A172 (cell line): Measurements from ENCODE around the gene MICA. TPM values are rescaled to one million over a fixed set of nuclear protein-coding genes. Genes with fewer than 3 reads are reported as not detected.
A peak's percentile ranks its signal among the peaks of the same experiment; 100 is the strongest.
"Not testable (repeated sequence)": the region's sequence is repeated elsewhere in the genome, so short reads cannot be mapped to it uniquely, and the experiment has no call there.

ENCODE experiments used
- DNase-seq: peaks from one replicate; pipeline ENCODE4 v3.0.0-alpha.2; 2015; ENCODE audit warnings: low spot score
- total RNA-seq: library from RNA; depleted of rRNA; stranded (reverse); fragments of >200 nt; shearing (Covaris generic); gene quantifications from 2 replicates; pipeline ENCODE4 v1.2.3, GENCODE V29; 2014

MICA gene
- total RNA-seq, 1 experiment from 2014 or later = 60.3 TPM

DNA sequence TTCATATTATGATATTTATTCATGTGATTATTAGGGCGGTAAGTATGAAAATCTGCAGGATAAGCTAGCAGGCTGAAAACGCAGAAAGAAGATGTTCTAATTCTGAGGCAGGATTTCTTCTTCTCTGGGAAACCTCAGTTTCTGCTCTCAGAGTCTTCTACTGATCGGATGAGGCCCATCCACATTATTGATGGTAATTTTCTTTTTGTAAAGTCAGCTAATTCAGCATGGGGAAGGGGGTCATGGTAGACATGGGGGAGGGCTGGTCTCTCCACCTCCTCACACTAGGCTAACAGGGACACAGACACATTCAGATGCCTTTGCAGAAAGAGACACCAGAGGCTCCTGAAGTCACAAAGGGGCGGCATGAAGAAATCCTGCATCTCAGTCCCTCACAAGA lies 21.7 kb upstream of the MICA start:
- no peak for DNase-seq

DNA sequence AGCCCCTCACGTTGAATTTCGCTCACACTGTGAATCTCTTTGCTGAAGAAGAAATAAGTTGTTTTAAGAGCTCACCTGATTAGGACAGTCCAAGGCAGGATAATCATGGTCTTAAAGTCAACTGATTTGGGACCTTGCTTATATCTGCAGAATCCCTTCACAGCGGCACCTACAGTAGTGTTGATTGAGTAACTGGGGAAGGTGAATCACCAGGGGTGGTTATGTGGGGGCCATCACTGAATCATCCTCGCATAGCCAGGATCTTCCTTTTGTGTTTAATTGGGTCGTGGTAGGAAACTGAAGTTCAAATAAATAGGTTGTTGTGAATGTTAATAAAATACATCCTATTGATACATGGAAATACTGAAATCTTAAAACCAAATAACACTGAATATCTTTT lies 20.2 kb upstream of the MICA start:
- DNase-seq = peak; percentile 41

DNA sequence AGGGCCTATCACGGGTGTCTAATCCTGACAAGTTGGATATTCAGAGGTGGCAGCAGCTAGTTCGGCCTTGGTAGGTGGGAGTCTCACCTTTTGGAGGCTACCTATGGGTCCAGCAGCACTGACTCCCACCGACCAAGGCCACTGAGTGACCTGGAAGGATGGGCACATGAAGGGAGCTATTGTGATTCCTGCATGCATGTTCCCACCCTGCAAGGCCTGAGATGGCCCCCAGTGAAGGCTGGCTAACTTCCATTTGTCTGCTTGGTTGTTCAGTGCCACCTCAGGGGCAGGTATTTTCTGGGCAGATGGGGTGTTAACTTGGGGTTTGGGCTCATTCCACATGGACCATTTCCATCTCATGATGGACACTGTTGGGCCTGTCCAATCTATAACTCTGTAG lies 18.4 kb upstream of the MICA start:
- no peak for DNase-seq

DNA sequence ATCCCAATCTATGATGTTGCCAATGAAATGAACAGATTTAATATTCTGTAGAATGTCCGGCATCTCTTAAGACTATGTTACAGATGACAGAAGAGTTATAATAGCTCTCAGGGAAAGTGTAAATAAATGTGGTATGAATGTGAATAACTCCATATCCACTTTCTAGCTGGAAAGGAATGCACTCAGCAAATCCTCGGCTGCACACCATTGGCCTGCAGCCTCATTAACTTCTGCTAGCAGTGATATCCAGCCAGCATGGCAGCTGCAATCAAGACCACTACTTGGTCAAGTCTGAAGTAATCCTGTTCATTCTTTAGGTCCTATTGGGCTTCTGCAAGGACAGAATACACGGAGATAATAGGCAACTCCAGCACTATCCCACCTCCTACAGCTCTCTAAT lies 17.3 kb upstream of the MICA start:
- no peak for DNase-seq

DNA sequence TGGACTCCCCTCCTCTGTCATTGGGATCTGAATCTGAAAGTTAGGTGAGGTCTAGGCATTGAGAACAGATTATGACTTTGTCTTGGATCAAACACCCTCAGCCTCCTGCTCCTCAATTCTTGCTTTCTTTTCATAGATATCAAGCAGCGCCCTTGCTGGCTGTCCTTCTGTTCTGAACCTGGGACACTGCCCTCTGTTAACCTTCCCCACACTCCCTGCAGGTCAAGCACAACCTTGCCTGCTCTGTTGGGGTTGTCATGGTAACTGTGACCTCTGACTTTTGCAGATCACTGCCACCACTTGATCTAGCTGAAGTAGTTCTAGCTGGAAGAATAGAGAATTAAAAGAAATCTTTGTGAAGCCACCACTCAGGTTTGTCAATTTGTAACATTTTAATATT lies 16.4 kb upstream of the MICA start:
- DNase-seq = no peak

DNA sequence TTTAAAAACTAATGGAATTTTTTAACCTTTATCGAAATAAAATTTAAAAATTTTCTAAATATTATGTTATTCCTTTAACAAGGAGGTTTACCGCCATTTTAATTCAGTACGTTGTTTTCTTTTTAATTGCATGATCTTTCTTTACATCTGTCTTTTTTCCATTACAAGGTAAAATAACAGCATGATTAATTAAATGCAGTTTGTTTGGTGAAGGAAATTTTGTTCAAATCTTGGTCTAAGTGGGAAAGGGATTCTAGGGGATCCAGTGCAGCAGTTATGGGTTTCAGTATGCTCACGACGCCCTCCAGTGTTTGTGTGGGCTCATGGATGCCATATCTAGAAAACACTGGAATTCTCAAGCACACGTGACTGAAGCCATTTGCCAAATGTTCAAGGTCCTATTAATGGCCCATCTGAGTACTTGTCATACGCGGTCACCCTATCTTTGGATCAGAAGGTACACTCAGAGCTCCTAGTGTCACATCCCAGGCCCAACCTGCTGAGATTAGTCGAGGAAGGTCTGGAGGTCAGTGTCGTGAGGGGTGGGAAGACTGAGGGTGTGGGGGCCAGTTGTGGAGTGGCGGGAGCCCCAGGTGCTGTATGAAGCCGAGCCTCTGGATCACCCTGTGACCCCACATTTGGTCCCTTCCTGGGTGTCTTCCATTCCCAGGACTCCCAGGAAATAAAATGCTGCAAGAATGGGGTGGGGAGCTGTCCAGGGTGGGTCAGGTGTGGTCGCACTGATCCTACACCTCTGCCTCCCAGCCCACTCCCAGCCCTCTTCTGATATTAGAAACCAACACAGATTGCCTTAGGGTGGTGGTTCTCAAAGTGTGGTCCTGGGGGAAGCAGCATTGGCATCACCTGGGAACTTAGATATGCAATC lies 14.2 kb upstream of the MICA start:
- DNase-seq = not testable (repeated sequence)

DNA sequence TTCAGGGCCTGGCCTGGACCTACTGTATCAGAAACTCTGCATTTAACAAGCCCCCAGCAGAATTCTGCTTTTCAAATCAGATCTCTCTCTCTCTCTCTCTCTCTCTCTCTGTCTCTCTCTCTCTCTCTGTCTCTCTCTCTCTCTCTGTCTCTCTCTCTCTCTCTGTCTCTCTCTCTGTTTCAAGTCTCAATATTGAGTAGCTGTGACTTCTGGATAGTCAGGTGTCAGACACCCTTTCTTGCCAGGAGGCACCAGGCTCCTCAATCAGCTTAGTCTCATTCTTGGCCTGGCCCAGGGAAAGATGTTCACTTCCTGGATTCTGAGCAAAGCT lies 13.6 kb upstream of the MICA start:
- DNase-seq = not testable (repeated sequence)

DNA sequence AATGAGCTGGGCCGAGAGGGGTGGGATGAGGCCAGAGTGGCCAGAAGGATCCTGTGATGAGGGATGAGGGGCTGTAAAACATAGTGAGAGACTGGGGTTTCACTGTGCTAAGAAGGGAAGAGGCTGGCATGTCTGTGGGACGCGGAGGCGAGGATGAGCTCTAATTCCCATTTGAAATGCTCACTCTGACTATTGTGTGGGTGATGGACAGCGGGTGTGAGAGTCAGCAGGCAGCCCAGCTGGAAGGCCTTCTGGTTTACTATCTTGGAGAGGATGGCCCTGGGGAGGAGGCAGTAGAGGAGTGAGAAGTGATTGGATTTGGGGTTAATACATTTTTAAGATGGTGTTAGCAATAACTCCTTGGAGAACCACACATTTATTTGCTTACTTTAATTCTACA lies 9.5 kb upstream of the MICA start:
- DNase-seq = no peak

DNA sequence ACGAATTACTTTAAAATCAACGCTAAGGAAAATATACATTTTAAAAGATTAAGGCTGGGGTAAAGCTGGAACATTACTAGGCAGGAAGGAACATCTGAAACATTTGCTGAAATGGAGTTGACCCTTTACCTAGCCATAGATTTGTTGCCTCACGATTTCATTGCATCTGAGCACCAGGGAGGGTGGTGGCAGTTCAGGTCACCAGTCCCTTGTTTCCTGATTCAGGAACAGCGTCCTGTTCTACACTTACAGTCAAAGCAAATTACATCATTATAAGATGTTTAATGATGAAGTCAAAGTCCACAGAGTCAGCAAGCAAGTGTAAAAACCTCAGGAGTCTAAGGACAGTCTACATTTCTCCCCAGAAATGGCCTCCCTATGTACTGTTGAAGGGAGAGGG lies 9.0 kb upstream of the MICA start:
- no peak for DNase-seq

DNA sequence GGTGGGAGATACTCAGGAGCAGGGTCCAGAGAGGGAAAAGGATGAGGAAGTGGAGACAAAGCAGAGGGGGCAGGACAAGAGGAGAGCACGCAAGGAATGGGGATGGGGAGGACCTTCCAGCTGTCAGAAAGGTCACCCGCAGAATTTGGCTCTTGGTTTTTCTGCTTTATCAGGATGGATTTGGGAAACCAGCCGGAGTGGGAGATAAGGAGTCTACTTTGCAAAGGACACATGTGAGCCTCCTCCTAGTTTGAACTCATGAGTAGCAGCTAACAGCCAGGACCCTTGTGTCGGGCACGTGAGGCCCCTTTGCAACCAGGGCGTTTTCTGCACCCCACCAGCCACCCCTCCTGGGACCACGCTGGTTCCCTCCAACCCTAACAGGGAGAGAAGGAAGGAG lies 7.6 kb upstream of the MICA start:
- no peak for DNase-seq

DNA sequence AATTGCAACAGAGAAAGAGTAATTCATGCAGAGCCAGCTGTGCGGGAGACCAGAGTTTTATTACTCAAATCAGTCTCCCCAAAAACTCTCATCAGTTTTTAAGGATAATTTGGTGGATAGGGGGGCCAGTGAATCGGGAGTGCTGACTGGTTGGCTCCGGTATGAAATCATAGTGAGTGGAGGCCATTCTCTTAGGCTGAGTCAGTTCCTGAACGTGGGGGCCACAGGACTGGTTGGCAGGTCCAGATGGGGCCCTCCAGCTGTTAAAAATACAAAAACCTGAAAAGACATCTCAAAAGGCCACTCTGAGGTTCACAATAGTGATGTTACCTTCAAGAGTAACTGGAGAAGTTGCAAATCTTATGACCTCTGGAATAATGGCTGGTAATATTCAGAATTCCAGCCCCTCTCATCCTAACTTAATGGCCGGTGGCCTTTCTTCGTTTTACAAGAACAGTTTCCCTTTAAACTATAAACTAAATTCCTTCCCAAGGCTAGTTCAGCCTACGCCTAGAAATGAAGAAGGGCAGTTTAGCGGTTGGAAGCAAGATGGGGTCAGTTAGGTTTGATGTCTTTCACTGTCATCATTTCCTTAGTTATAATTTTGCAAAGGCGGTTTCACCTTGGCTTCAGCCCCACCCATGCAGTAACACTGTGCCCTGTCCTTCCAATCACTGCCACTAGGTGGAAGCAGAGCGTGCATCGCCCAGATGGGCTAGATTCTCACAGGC lies 6.8 kb upstream of the MICA start:
- DNase-seq = peak; percentile 74

DNA sequence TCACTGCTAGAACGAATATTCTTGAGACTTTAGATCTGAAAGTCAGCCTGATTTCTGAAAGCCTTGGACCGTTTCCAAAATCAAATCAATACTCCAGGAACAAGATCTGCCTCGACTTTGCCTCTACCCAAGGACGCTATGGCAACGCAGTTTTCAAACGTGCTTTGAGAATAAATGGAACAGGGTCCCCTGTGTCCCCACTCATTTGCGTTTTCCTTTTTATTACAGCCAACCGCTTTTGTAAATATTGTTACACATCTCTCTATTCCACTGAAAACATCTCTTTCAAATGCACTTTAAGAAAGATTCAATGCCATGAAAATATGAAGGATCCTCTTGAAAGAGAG lies 6.3 kb upstream of the MICA start:
- not testable (repeated sequence) for DNase-seq

DNA sequence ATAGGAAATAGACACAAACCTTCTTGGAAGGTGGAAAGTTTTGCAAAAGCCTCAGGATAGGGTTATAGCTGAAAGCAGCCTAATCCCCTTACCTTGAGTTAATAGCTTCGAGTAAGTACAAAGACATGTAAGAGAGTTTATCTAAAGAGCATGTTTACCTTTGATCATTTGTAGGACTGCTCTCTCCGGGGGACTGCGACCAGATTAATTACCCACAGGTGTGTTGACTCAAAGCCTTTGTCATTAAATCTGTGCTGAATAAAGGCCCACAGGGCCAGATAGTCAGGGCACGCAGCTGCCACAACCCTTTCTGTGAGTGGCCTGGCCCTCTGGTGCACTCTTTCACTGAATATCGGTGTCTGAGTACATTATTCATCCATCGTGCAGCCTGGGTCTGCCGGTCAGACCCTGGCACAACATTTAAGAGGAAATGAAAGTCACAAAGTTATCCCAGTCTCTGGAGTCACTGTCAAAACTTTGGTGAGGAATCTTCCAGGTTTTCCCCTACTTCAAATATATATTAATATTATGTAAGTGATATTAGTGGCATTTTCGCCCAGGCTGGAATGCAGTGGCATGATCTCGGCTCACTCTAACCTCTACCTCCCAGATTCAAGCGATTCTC lies 5.4 kb upstream of the MICA start:
- no peak for DNase-seq

DNA sequence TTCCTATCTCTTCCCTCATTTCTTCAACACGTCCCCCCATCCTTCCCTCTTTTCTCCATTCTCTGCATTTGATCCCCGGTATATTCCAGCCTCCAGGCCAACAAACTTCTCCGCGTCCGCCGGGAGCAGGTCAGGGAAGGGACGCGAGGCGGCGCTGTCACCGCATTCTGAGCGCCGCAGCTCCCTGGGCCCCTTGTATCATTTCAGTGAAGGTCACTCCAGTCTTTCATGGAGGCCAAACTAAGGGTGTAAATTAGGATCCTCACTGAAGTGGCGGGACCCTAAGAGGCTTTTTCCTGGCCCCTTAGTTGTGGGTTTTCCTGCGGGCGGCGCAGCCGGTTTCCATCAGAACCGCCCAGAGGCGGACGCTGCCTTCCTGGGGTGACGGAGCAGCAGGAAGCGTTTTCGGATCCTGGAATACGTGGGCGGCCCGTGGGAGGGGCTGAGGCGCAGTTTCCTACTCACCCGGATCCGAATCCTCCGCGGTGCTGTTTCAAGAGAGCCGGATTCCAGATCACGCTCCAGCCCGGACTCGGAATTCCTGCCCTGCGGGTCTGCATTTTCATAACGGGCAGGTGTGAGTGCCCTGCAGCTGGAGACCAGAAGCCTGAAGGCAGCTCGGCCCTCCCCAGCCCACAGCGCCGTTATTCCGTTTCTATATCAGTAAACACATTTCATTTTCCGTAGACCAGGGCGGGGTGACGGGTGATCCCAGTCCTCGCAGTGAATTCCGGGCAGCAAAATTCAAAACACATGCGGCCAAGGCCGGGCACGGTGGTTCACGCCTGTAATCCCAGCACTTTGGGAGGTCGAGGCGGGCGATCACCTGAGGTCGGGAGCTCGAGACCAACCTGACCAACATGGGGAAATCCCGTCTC lies 3.6 kb upstream of the MICA start:
- DNase-seq = peak; percentile 78

DNA sequence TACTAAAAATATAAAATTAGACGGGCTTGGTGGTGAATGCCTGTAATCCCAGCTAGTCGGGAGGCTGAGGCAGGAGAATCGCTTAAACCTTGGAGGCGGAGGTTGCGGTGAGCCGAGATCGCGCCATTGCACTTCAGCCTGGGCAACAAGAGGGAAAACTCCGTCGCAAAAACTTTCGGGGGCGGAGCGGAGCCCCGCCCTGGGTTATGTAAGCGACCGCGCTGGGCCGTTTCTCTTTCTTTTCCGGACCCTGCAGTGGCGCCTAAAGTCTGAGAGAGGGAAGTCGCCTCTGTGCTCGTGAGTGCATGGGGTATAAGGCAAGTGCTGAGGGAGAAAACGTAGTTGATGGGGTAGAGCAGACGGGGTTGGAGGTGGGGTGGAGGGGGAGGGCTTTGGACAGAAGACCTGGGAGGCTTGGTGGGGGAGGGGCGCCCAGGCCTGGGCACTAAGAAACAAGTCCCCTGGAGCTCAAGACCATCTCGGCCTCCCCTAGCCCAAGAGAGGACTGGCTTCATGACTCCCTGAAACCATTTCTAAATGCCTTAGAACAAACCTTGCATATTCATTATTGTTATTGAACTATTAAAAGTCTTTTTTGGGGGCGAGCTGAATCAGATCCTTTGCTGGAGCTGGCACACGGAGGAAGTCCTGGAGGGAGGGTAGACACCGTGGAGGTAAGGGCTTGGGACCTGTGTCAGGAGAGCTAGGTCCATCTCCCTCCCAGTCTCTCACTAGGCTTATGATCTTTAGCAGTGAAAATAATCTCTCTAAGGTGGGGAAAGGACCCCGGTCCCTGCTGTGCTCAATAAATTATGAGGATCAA lies 2.7 kb upstream of the MICA start:
- peak; percentile 41 for DNase-seq

DNA sequence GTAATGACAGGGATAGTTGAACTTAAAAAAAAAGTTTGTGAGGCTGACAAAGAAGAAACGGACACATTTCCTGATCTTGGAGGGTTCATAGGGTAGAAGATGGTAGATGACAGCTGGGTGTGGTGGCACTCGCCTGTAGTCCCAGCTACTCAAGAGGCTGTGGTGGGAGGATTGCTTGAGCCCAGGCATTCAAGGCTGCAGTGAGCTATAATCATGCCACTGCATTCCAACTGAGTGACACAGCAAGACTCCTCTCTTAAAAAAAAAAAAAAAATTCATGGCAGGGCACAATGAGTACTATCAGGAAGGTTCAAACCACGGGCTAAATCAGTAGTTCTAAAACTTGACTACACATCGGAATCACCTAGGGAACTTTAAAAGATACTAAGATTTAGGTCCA lies 2.0 kb upstream of the MICA start:
- peak; percentile 85 for DNase-seq

DNA sequence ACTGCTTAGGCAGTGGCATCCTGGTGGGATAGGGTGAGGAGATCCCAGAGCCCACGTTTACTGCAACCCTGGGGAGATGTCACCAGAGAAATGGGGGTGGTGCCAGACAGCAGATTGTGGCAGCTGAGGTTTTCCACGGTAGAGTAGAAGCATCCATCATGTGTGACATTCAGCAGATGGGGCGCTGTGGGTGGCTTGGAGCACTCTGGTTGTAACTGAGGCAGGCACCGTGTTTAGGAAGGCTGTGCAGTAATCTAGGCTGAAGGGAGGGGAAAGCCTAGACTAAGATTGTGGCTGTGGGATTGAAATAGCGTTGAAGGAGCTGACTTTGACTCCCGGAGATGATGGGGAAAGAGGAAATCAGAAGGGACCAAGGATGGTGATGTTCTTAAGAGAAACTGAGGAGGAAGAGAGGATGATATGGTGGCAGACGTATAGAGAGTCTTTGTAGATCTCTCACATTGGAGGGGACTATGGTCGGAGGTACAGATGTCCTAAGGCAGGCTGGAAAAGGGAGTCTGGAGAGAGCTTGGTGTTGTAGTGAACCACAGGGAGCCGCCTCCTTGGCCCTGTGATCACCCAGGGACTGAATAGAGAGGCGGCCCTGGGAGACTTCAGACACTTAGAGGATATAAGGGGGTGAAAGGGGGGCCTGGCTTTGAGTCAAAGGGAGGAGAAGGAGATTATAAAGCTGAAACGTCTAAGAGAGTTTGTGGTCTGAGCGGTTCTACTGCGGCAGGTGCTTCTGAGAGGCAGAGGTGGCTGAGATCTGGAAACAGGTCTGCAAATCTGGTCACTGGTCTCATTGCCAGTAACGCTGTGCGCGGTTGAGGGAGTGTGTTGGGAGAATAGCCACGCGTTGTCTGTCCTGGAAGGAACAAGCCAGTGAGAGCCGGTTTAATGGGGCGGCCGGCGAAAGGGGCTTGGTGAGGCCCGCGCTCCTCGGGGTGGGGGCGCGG lies 792 bp upstream of the MICA start:
- no peak for DNase-seq

DNA sequence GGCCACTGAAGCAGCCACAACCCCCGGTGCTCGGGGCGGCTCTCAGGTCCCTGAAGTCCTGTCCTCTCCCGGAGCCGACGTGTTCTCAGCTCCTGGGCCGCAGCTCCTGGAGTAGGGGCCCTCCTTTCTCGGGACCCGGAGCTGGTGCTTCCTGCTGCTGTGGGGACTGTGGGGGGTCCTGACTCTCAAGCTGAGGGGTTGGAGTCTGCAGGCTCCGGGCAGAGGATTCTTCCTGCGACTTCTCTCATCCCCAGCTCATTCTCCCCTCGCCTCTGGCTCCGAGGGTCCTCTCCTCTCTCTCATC lies 618 bp downstream of the MICA start:
- DNase-seq = not testable (repeated sequence)

DNA sequence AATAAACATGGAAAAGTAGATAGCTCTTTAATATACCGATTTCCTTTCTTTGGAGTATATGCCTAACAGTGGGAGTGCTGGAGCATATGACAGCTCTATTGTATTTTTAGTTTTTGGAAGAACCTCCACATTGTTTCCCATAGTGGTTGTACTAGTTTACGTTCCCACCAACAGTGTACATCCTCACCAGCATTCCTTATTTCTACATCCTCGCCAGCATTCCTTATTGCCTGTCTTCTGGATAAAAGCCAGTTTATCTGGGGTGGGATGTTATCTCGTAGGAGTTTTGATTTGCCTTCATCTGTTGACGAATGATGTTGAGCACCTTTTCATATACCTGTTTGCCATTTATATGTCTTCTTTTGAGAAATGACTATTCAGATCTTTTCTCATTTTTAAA lies 2.6 kb downstream of the MICA start:
- no peak for DNase-seq

DNA sequence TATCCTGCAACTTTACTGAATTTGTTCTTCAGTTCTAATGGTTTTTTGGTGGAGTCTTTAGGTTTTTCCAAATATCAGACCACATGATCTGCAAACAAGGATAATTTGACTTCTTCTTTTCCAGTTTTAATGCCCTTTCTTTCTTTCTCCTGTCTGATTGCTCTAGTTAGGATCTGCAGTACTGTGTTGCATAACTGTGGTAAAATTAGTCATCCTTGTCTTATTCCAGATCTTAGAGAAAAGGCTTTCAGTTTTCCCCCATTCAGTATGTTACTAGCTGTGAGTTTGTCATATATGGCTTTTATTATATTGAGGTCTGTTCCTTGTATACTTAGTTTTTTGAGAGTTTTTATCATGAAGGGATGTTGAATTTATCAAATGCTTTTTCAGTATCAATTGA lies 4.3 kb downstream of the MICA start:
- DNase-seq = peak; percentile 60
